ENCODE measurements around the gene GLIPR1. TPM values are rescaled to one million over a fixed set of nuclear protein-coding genes. Genes with fewer than 3 reads are reported as not detected.

GLIPR1 gene
- total RNA-seq, 1 experiment from 2014 or later: 0.13 TPM

- no peak overlapping the region for H3K9ac ChIP-seq (ENCODE audit: extremely low read depth, insufficient read length, low read length)
- no peaks in the 10 kb centered on the region for H3K79me2 ChIP-seq (ENCODE audit: insufficient read depth, low read length)
- H4K5ac ChIP-seq (ENCODE audit: insufficient read length, low read depth, low read length): no peak overlapping the region
- DNase-seq: no peak
- Mint-ChIP-seq H3K36me3 (ENCODE audit: insufficient read depth in 1 of 3, low read depth in 3 of 3) (no peaks in the 10 kb centered on the region), H3K4me1 (peaks cover 7 to 19% of the 10 kb centered on the region in 2 experiments), H3K27ac (no peak overlapping the region), H3K9me3 (no peaks in the 10 kb centered on the region; a peak in 1 of 5 replicates), H3K27me3 (ENCODE audit: low read depth) (no peaks in the 10 kb centered on the region), H3K4me3 (no peak overlapping the region)
- H4K20me1 ChIP-seq (ENCODE audit: control insufficient read depth, insufficient read depth, insufficient read length): no peaks in the 10 kb centered on the region
- H2BK5ac ChIP-seq (ENCODE audit: insufficient read length, low read length): no peak overlapping the region
- H3K27ac ChIP-seq (ENCODE audit: insufficient read length, low read depth, low read length): no peak overlapping the region
- no peak overlapping the region for H2BK20ac ChIP-seq (ENCODE audit: low read depth, low read length, poor library complexity, severe bottlenecking)
- no CpG with 5 or more reads among the region's 1 CpG for WGBS (ENCODE audit: extremely low coverage, insufficient read length, low lambda C conversion rate)
- H2BK120ac ChIP-seq (ENCODE audit: low read depth, low read length, poor library complexity, severe bottlenecking): no peak overlapping the region
- H2BK12ac ChIP-seq (ENCODE audit: insufficient read length, low read depth, low read length): no peak overlapping the region
- H3K18ac ChIP-seq (ENCODE audit: insufficient read length, low read depth, low read length): no peak overlapping the region
- TF ChIP-seq CTCF (conservative IDR thresholded peaks at IDR 0.05): no peak
- no peak overlapping the region for H3K4ac ChIP-seq (ENCODE audit: low read depth, low read length)
- no peak overlapping the region for H4K91ac ChIP-seq (ENCODE audit: insufficient read length, low read depth, low read length)
- no peak overlapping the region for H2AFZ ChIP-seq (ENCODE audit: low read length)
- no peaks in the 10 kb centered on the region for H3K27me3 ChIP-seq (ENCODE audit: insufficient read depth, low read length)
- H3T11ph ChIP-seq (ENCODE audit: low read length): no peak overlapping the region
- H3K79me1 ChIP-seq (ENCODE audit: insufficient read depth, low read depth, low read length, poor library complexity, severe bottlenecking): no peaks in the 10 kb centered on the region
- no peak overlapping the region for H4K8ac ChIP-seq (replicated peaks; ENCODE audit: insufficient read length, low read depth, low read length)
- no peak overlapping the region for H2AK5ac ChIP-seq (ENCODE audit: insufficient read length, low read length)
- H3K4me2 ChIP-seq (ENCODE audit: insufficient read depth, insufficient read length, low read length): no peak overlapping the region
- H3K56ac ChIP-seq (ENCODE audit: insufficient read length, low read depth, low read length): no peak overlapping the region
- no peaks in the 10 kb centered on the region for H3K23me2 ChIP-seq (ENCODE audit: insufficient read length, low read depth, low read length, poor library complexity, severe bottlenecking)
- no peak overlapping the region for H2BK15ac ChIP-seq (ENCODE audit: low read depth, low read length)
- H3K14ac ChIP-seq (ENCODE audit: insufficient read depth, low read length): no peak overlapping the region
- H3K9me3 ChIP-seq (ENCODE audit: control insufficient read depth, low read depth, low read length): no peaks in the 10 kb centered on the region
- no peak overlapping the region for H3K23ac ChIP-seq (ENCODE audit: insufficient read length, low read depth, low read length)
- no peaks in the 10 kb centered on the region for H3K4me1 ChIP-seq (ENCODE audit: insufficient read depth, low read length)
Observed at GRCh38 chr12:75529826-75530225, 49.3 kb downstream of the GLIPR1 start.
